HG03575 (cell line): Measurements from ENCODE around the gene GMIP.
A peak's percentile ranks its signal among the peaks of the same experiment; 100 is the strongest.
"Not testable (repeated sequence)": the region's sequence is repeated elsewhere in the genome, so short reads cannot be mapped to it uniquely, and the experiment has no call there.

Experiments used
- ATAC-seq: cut with Tn5 transposase; IDR thresholded peaks from one replicate; pipeline ENCODE4 v1.9.1; 2021; ENCODE audit not compliant: unreplicated experiment, insufficient number of reproducible peaks, low FRiP score; ENCODE audit errors: extremely low read depth

GMIP gene

GRCh38 chr19:19643158-19644053, at the start of gene GMIP:
TSS of gene GMIP (minus strand) at chr19:19643657. CDS start at chr19:19643529, 128 bp downstream.
- no peak for ATAC-seq

GRCh38 chr19:19691683-19692082, 48.2 kb upstream of the GMIP start:
- ATAC-seq, result no peak

DNA sequence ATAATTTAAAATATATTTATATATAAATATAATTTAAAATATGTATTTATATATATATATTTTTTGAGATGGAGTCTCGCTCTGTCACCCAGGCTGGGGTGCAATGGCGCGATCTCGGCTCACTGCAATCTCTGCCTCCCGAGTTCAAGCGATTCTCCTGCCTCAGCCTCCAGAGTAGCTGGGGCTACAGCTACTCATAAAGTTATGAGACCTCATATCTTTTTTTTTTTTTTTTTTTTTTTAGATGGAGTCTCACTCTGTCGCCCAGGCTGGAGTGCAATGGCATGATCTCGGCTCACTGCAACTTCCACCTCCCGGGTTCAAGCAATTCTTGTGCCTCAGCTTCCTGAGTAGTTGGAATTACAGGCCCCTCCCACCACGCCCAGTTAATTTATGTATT, 45.6 kb upstream of the GMIP start:
- not testable (repeated sequence) for ATAC-seq

DNA sequence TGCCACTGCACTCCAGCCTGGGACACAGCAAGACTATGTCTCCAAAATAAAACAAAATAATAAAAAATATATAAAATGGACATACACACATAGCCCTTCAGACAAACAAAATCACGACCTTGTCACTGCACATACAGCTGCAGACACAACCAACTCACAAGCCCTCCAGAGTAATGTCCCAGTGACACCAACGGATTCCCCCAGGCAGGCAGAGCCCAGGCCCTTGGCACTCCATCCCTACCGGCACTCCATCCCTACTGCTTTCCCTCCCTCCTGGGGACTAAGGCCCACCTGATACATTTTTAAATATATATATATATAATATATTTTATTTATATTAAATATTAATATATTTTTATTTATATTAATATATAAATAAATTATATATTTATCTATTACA, 43.6 kb upstream of the GMIP start:
- ATAC-seq, result no peak

- no peak for ATAC-seq
Observed at GRCh38 chr19:19686580-19686979, 43.1 kb upstream of the GMIP start.

- ATAC-seq, result not testable (repeated sequence)
Observed at GRCh38 chr19:19686119-19686518, 42.7 kb upstream of the GMIP start.

- no peak for ATAC-seq
Observed at GRCh38 chr19:19679176-19680073, 36.0 kb upstream of the GMIP start.

GRCh38 chr19:19677579-19677978, 34.1 kb upstream of the GMIP start:
- no peak for ATAC-seq

DNA sequence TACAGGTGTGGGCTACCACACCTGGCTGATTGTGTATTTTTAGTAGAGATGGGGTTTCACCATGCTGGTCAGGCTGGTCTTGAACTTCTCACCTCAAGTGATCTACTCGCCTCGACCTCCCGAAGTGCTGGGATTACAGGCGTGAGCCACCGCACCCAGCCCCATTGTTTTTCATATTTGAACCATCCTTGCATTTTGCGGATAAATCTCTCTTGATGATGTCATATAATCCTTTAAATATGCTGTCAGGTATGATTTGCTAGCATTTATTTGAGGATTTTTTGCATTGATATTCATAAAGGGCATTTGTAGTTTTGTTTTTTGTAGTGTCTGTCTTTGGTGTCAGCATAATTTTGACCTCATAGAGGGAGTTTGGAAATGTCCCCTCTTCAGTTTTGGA, 30.9 kb upstream of the GMIP start:
- no peak for ATAC-seq

DNA sequence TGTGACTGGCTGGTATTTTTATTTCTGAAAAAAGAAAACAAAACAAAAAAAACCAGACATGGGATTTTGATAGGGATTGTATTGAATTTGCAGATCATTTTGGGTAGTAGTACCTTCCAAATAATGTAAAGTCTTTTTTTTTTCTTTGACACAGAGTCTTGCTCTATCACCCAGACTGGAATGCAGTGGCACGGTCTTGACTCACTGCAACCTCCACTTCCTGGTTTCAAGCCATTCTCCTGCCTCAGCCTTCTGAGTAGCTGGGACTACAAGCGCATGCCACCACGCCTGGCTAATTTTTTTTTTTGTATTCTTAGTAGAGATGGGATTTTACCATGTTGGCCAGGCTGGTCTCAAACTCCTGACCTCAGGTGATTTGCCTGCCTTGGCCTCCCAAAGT, 29.4 kb upstream of the GMIP start:
- ATAC-seq, result no peak

- no peak for ATAC-seq
Observed at GRCh38 chr19:19670070-19670551, 26.7 kb upstream of the GMIP start.

- ATAC-seq, result peak; percentile 45
Observed at GRCh38 chr19:19668230-19669012, 25.0 kb upstream of the GMIP start, which contains the start of gene ZNF101. TSS of gene ZNF101 (plus strand) at chr19:19668839. CDS start at chr19:19668964, 125 bp downstream.

DNA sequence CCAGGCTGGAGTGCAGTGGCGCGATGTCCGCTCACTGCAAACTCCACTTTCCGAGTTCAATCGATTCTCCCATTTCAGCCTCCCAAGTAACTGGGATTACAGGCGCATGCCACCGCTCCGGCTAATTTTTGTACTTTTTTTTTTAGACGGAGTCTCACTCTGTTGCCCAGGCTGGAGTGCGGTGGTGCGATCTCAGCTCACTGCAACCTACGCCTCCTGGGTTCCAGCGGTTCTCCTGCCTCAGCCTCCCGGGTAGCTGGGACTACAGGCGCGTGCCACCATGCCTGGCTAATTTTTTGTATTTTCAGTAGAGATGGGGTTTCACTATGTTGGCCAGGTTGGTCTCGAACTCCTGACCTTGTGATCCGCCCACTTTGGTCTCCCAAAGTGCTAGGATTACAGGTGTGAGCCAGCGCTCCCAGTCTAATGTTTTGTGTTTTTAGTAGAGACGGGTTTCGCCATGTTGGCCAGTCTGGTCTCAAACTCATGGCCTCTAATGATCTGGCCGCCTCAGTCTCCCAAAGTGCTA, 22.0 kb upstream of the GMIP start:
- ATAC-seq, result not testable (repeated sequence)

GRCh38 chr19:19663256-19664120, 20.0 kb upstream of the GMIP start, which contains the start of gene ATP13A1:
TSS of gene ATP13A1 (minus strand) at chr19:19663676. CDS start at chr19:19663666, 10 bp downstream.
- peak; percentile 38 for ATAC-seq

DNA sequence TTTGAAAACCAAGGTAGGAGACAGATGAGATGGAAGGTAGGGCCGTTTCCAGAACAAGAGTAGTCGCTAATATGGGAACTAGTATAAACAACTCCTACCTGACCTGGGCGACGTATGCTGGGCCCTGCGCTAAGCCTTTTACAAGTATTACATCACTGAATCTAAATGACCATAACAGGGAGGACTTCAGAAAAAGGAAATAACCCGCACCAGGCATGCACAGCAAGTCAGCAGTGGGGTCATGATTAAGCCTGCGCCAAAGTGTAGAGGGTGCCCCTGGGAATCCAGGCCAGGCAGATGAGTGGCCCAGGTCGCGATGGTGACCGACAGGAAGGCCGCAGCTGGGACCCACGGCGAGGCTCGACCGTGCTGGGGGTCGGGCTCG, 19.4 kb upstream of the GMIP start:
- ATAC-seq, result no peak

DNA sequence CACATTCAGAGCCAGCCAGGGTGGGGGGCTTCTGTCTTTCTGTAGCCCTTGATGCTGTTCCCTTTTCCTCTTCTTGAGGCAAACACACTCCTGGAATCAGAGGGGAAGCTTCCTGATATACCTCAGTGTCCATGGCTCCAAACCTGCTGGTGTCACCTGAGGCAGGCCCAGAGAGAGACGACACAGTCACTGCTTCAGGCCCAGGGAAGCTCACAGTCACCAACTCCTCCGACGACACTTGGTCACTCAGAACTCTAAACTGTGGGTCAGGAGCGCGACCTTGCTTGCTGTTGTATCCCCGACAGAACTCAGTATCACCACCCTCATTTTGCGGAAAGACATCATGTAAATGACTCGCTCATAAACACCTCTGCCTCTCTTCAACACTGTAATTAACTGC, 18.9 kb upstream of the GMIP start:
- ATAC-seq, result no peak

- ATAC-seq, result no peak
Observed at GRCh38 chr19:19661675-19662251, 18.3 kb upstream of the GMIP start.
